Measurements from ENCODE around the gene TADA1. TPM values are rescaled to one million over a fixed set of nuclear protein-coding genes. Genes with fewer than 3 reads are reported as not detected.
"Not testable (repeated sequence)": the region's sequence is repeated elsewhere in the genome, so short reads cannot be mapped to it uniquely, and the experiment has no call there.

Gene TADA1
- total RNA-seq, 4 donors from 2014 or later, result 10.4 to 16.6 (median 13.1) TPM

GRCh38 chr1:166840309-166841274 is 35.5 kb downstream of the TADA1 start:
- WGBS, 2 donors, result 40 to 42% methylated on average over 16 of the region's 16 CpGs
- H3K27me3 ChIP-seq, result no peaks in the 10 kb centered on the region
- peaks cover 0 to 64% (median 43%) of the 10 kb centered on the region in 4 donors for H3K4me1 ChIP-seq
- H3K9me3 ChIP-seq, result no peaks in the 10 kb centered on the region
- DNase-seq (ENCODE audit: low spot score in 2 of 2), result no peak
- H3K27ac ChIP-seq, result peak overlapping the region; percentile 78 to 97 (median 86)
- no peak for TF ChIP-seq CTCF (IDR thresholded peaks at IDR 0.05)
- TF ChIP-seq POLR2A (IDR thresholded peaks at IDR 0.05), result no peak
- TF ChIP-seq EP300 (IDR thresholded peaks at IDR 0.05), result no peak
- H3K4me3 ChIP-seq, result peak overlapping the region; percentile 45 to 91 (median 67)
- H3K36me3 ChIP-seq, result peaks cover 0 to 47% (median 0%) of the 10 kb centered on the region in 3 donors

- Histone ChIP-seq H3K4me1 (peaks cover 0 to 59% (median 39%) of the 10 kb centered on the region in 4 donors), H3K36me3 (peaks cover 0 to 38% (median 0%) of the 10 kb centered on the region in 3 donors), H3K9me3 (no peaks in the 10 kb centered on the region), H3K27me3 (no peaks in the 10 kb centered on the region), H3K4me3 (peak overlapping the region; percentile 45 to 91 (median 78)), H3K27ac (peak overlapping the region; percentile 81 to 97 (median 91))
- 1 to 2% methylated on average over 49 to 64 of the region's 82 CpGs for WGBS, 2 donors
- no peak for DNase-seq (ENCODE audit: low spot score in 2 of 2)
- peak in 2 of 5 experiments; percentile 7 to 17 for TF ChIP-seq CTCF (IDR thresholded peaks at IDR 0.05)
- no peak for TF ChIP-seq EP300 (IDR thresholded peaks at IDR 0.05)
- TF ChIP-seq POLR2A (IDR thresholded peaks at IDR 0.05), result no peak
These were observed 36.3 kb downstream of the TADA1 start for GRCh38 chr1:166839600-166840308.

- WGBS, 2 donors, result 0 to 1% methylated on average over 27 to 61 of the region's 63 CpGs
- Histone ChIP-seq H3K27ac (peak within 1 kb of the TSS; percentile 81 to 97 (median 91)), H3K27me3 (no peaks in the 10 kb centered on the region), H3K9me3 (no peaks in the 10 kb centered on the region), H3K4me3 (peak within 1 kb of the TSS; percentile 49 to 91 (median 78)), H3K36me3 (peaks cover 0 to 32% (median 0%) of the 10 kb centered on the region in 3 donors), H3K4me1 (peaks cover 0 to 51% (median 33%) of the 10 kb centered on the region in 4 donors)
- peak; percentile 80 for DNase-seq (ENCODE audit: low spot score in 2 of 2)
- TF ChIP-seq EP300 (IDR thresholded peaks at IDR 0.05), result peak in 1 of 2 donors; percentile 89
- TF ChIP-seq POLR2A (IDR thresholded peaks at IDR 0.05), result peak; percentile 75 to 80
- TF ChIP-seq CTCF (IDR thresholded peaks at IDR 0.05), result peak in 2 of 5 experiments; percentile 26 to 45
These were observed 37.1 kb downstream of the TADA1 start, which contains the start of gene POGK for GRCh38 chr1:166838766-166839599. Gene POGK, plus strand, starts transcription at chr1:166839475. Its CDS starts 1,482 bp downstream, at chr1:166840957.

- DNase-seq (ENCODE audit: low spot score in 2 of 2), result no peak
- H3K36me3 ChIP-seq, result peaks cover 0 to 10% (median 0%) of the 10 kb centered on the region in 3 donors
- no peaks in the 10 kb centered on the region for H3K27me3 ChIP-seq
- 95 to 96% methylated on average over 4 of the region's 4 CpGs for WGBS, 2 donors
- TF ChIP-seq EP300 (IDR thresholded peaks at IDR 0.05), result no peak
- no peak for TF ChIP-seq CTCF (IDR thresholded peaks at IDR 0.05)
- no peak for TF ChIP-seq POLR2A (IDR thresholded peaks at IDR 0.05)
- no peaks in the 10 kb centered on the region for H3K9me3 ChIP-seq
- H3K27ac ChIP-seq, result no peak overlapping the region
- no peak overlapping the region for H3K4me3 ChIP-seq
- H3K4me1 ChIP-seq, result peaks cover 0 to 28% (median 22%) of the 10 kb centered on the region in 4 donors
These were observed 39.3 kb downstream of the TADA1 start for GRCh38 chr1:166836733-166837132.

- H3K4me3 ChIP-seq; H3K27me3 ChIP-seq; H3K27ac ChIP-seq; DNase-seq (ENCODE audit: low spot score in 2 of 2); H3K36me3 ChIP-seq; H3K4me1 ChIP-seq: not testable (repeated sequence)
- H3K9me3 ChIP-seq, result peaks cover 0 to 29% (median 0%) of the 10 kb centered on the region in 4 donors
- WGBS, 2 donors, result 79 to 83% methylated on average over 1 of the region's 1 CpG
These were observed 46.3 kb downstream of the TADA1 start for GRCh38 chr1:166829762-166830161.

Data from tibial nerve (tissue), 4 donors.